ENCODE measurements around the gene FGF14.

GRCh38 chr13:102020611-102021216 is 381.1 kb downstream of the FGF14 start:
- TF ChIP-seq, protein P1, sequence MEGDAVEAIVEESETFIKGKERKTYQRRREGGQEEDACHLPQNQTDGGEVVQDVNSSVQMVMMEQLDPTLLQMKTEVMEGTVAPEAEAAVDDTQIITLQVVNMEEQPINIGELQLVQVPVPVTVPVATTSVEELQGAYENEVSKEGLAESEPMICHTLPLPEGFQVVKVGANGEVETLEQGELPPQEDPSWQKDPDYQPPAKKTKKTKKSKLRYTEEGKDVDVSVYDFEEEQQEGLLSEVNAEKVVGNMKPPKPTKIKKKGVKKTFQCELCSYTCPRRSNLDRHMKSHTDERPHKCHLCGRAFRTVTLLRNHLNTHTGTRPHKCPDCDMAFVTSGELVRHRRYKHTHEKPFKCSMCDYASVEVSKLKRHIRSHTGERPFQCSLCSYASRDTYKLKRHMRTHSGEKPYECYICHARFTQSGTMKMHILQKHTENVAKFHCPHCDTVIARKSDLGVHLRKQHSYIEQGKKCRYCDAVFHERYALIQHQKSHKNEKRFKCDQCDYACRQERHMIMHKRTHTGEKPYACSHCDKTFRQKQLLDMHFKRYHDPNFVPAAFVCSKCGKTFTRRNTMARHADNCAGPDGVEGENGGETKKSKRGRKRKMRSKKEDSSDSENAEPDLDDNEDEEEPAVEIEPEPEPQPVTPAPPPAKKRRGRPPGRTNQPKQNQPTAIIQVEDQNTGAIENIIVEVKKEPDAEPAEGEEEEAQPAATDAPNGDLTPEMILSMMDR (IDR thresholded peaks at IDR 0.05; ENCODE audit: insufficient read depth, low read length, poor library complexity, severe bottlenecking), result no peak
- no peak for TF ChIP-seq EZH2phosphoT487 (conservative IDR thresholded peaks at IDR 0.05; ENCODE audit: low read length)
